ENCODE data around the gene TFCP2L1. TPM values are rescaled to one million over a fixed set of nuclear protein-coding genes. Genes with fewer than 3 reads are reported as not detected.

The TFCP2L1 gene
- total RNA-seq, 1 donor from 2014 or later = 0.05 TPM

DNA sequence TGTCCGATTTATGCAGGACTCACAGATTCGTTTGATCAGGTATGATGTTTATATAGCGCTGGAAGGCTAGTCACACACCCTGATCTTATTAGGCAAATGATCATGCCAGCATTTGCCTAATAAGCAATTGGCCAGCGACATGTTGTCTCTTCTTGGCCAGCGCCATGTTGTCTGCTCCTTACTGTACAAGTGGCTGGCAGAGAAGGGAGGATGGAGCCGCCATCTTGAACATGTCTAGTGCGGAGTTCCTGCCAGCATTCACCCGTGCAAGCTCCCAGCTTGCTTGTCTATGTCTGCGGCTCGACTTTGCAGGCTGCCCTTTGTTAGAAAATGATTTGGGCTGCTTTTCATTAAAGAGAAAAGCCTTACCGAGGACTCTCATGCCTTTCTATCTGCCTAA, 106.3 kb downstream of the TFCP2L1 start:
- Mint-ChIP-seq H3K36me3 (ENCODE audit: low read depth, unreplicated experiment) (no peaks in the 10 kb centered on the region), H3K27me3 (ENCODE audit: low read depth, unreplicated experiment) (peaks cover 40% of the 10 kb centered on the region), H3K27ac (ENCODE audit: unreplicated experiment) (no peak overlapping the region), H3K9me3 (ENCODE audit: unreplicated experiment) (no peaks in the 10 kb centered on the region), H3K4me1 (ENCODE audit: low read depth, unreplicated experiment) (no peaks in the 10 kb centered on the region), H3K4me3 (ENCODE audit: unreplicated experiment) (no peak overlapping the region)
- Histone ChIP-seq H3K4me1 (ENCODE audit: insufficient read depth, low read length) (no peaks in the 10 kb centered on the region), H3K27ac (ENCODE audit: low read depth, low read length) (no peak overlapping the region), H4K20me1 (ENCODE audit: insufficient read depth, low read length) (no peaks in the 10 kb centered on the region), H2AFZ (ENCODE audit: low read depth, low read length) (no peak overlapping the region), H3K36me3 (ENCODE audit: insufficient read depth, low read length) (no peaks in the 10 kb centered on the region), H3K27me3 (ENCODE audit: insufficient read depth, low read length) (peaks cover 5% of the 10 kb centered on the region), H3K4me2 (ENCODE audit: low read length) (no peak overlapping the region), H3K79me2 (ENCODE audit: insufficient read depth, low read length) (no peaks in the 10 kb centered on the region), H3K9ac (ENCODE audit: low read length) (no peak overlapping the region), H3K9me3 (ENCODE audit: insufficient read depth, low read depth, low read length) (no peaks in the 10 kb centered on the region), H3K4me3 (ENCODE audit: insufficient read depth, low read depth, low read length) (no peak overlapping the region)
- DNase-seq (ENCODE audit: low read depth) = no peak
- FAIRE-seq = no peak
- TF ChIP-seq EZH2 (IDR thresholded peaks at IDR 0.05; ENCODE audit: insufficient read depth, low read length) = no peak
- TF ChIP-seq, protein P1, sequence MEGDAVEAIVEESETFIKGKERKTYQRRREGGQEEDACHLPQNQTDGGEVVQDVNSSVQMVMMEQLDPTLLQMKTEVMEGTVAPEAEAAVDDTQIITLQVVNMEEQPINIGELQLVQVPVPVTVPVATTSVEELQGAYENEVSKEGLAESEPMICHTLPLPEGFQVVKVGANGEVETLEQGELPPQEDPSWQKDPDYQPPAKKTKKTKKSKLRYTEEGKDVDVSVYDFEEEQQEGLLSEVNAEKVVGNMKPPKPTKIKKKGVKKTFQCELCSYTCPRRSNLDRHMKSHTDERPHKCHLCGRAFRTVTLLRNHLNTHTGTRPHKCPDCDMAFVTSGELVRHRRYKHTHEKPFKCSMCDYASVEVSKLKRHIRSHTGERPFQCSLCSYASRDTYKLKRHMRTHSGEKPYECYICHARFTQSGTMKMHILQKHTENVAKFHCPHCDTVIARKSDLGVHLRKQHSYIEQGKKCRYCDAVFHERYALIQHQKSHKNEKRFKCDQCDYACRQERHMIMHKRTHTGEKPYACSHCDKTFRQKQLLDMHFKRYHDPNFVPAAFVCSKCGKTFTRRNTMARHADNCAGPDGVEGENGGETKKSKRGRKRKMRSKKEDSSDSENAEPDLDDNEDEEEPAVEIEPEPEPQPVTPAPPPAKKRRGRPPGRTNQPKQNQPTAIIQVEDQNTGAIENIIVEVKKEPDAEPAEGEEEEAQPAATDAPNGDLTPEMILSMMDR (IDR thresholded peaks at IDR 0.05; ENCODE audit: insufficient read depth, low read depth, low read length) = no peak

DNA sequence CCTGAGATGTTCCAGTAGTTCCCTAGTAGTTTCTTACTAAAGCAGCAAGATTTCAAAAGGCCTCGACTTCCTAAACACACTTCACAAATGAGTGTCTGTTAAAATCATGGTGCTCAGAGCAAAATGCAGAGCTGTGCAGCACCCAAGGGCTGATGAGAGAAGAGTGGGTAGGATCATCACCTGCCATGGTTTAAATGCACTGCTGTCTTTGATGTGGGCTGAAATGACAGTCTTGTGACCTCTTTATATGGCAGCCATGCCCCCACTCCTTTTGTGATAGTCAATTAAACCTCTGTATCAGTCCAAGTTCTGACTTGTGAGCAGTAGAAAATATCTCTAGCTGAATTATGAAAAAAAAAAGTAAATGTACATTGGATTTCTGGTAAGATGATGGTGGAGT, 107.1 kb downstream of the TFCP2L1 start:
- Histone ChIP-seq H3K4me3 (ENCODE audit: insufficient read depth, low read depth, low read length) (no peak overlapping the region), H3K27me3 (ENCODE audit: insufficient read depth, low read length) (peaks cover 3% of the 10 kb centered on the region), H3K4me2 (ENCODE audit: low read length) (no peak overlapping the region), H4K20me1 (ENCODE audit: insufficient read depth, low read length) (no peaks in the 10 kb centered on the region), H3K36me3 (ENCODE audit: insufficient read depth, low read length) (no peaks in the 10 kb centered on the region), H3K9me3 (ENCODE audit: insufficient read depth, low read depth, low read length) (no peaks in the 10 kb centered on the region), H2AFZ (ENCODE audit: low read depth, low read length) (no peak overlapping the region), H3K79me2 (ENCODE audit: insufficient read depth, low read length) (no peaks in the 10 kb centered on the region), H3K27ac (ENCODE audit: low read depth, low read length) (no peak overlapping the region), H3K4me1 (ENCODE audit: insufficient read depth, low read length) (no peaks in the 10 kb centered on the region), H3K9ac (ENCODE audit: low read length) (no peak overlapping the region)
- Mint-ChIP-seq H3K36me3 (ENCODE audit: low read depth, unreplicated experiment) (no peaks in the 10 kb centered on the region), H3K4me3 (ENCODE audit: unreplicated experiment) (no peak overlapping the region), H3K27me3 (ENCODE audit: low read depth, unreplicated experiment) (peaks cover 41% of the 10 kb centered on the region), H3K9me3 (ENCODE audit: unreplicated experiment) (no peaks in the 10 kb centered on the region), H3K27ac (ENCODE audit: unreplicated experiment) (no peak overlapping the region), H3K4me1 (ENCODE audit: low read depth, unreplicated experiment) (no peaks in the 10 kb centered on the region)
- DNase-seq (ENCODE audit: low read depth) (no peak), FAIRE-seq (no peak)
- TF ChIP-seq EZH2 (IDR thresholded peaks at IDR 0.05; ENCODE audit: insufficient read depth, low read length) = no peak
- TF ChIP-seq, protein P1 (IDR thresholded peaks at IDR 0.05; ENCODE audit: insufficient read depth, low read depth, low read length) = no peak

DNA sequence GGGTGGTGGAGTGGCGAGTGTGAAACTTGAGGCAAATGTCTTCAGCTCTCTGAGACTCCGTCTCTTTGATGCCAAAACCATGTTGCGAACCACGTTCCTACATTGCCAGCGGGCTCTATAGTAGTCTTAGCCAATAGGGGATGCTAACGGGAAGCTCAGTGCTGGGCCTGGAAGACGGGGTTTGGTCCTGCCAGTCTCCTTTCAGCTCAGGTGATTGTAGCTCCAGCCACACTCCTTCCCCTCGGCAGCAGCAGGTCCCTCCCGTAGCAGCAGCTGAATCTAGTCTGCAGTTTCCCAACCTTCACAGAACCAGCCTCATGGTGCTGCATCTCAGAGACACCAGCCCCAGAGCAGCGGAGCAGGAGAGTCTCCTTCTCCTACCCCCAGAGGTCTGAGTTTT, 109.7 kb downstream of the TFCP2L1 start:
- FAIRE-seq (no peak), DNase-seq (ENCODE audit: low read depth) (no peak)
- H3K27ac ChIP-seq (ENCODE audit: low read depth, low read length) = no peak overlapping the region
- H3K4me3 Mint-ChIP-seq (ENCODE audit: unreplicated experiment) = no peak overlapping the region
- no peaks in the 10 kb centered on the region for H3K4me1 Mint-ChIP-seq (ENCODE audit: low read depth, unreplicated experiment)
- peaks cover 6% of the 10 kb centered on the region for H3K9me3 ChIP-seq (ENCODE audit: insufficient read depth, low read depth, low read length)
- H2AFZ ChIP-seq (ENCODE audit: low read depth, low read length) = no peak overlapping the region
- H3K27me3 Mint-ChIP-seq (ENCODE audit: low read depth, unreplicated experiment) = peaks cover 45% of the 10 kb centered on the region
- no peak overlapping the region for H3K4me3 ChIP-seq (ENCODE audit: insufficient read depth, low read depth, low read length)
- H3K36me3 Mint-ChIP-seq (ENCODE audit: low read depth, unreplicated experiment) = no peaks in the 10 kb centered on the region
- no peaks in the 10 kb centered on the region for H4K20me1 ChIP-seq (ENCODE audit: insufficient read depth, low read length)
- no peaks in the 10 kb centered on the region for H3K36me3 ChIP-seq (ENCODE audit: insufficient read depth, low read length)
- H3K79me2 ChIP-seq (ENCODE audit: insufficient read depth, low read length) = no peaks in the 10 kb centered on the region
- H3K4me2 ChIP-seq (ENCODE audit: low read length) = no peak overlapping the region
- no peak overlapping the region for H3K9ac ChIP-seq (ENCODE audit: low read length)
- H3K27me3 ChIP-seq (ENCODE audit: insufficient read depth, low read length) = peaks cover 5% of the 10 kb centered on the region
- H3K27ac Mint-ChIP-seq (ENCODE audit: unreplicated experiment) = no peak overlapping the region
- TF ChIP-seq, protein P1 (IDR thresholded peaks at IDR 0.05; ENCODE audit: insufficient read depth, low read depth, low read length) = no peak
- TF ChIP-seq EZH2 (IDR thresholded peaks at IDR 0.05; ENCODE audit: insufficient read depth, low read length) = no peak
- H3K9me3 Mint-ChIP-seq (ENCODE audit: unreplicated experiment) = peaks cover 9% of the 10 kb centered on the region
- no peaks in the 10 kb centered on the region for H3K4me1 ChIP-seq (ENCODE audit: insufficient read depth, low read length)
